HG03175 (cell line): ENCODE results near the gene RIC1.
"Not testable (repeated sequence)": the region's sequence is repeated elsewhere in the genome, so short reads cannot be mapped to it uniquely, and the experiment has no call there.

Source experiments
- ATAC-seq: cut with Tn5 transposase; IDR thresholded peaks from one replicate; pipeline ENCODE4 v1.9.1; 2021; ENCODE audit warnings: mild to moderate bottlenecking, moderate library complexity; ENCODE audit not compliant: unreplicated experiment

The RIC1 gene

DNA sequence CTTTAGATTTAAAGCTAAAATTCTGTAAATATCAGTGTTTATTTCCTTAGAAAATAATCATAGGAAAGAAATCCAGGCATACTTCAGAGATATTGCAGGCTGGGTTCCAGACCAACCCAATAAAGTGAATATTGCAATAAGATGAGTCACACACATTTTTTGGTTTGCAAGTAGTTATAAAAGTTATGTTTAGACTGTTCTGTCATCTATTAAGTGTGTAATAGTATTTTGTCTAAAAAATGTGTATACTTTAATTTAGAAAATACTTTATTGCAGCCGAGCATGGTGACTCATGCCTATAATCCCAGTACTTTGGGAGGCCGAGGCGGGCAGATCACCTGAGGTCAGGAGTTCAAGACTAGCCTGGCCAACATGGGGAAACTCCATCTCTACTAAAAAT lies 6.9 kb upstream of the RIC1 start:
- ATAC-seq = no peak

DNA sequence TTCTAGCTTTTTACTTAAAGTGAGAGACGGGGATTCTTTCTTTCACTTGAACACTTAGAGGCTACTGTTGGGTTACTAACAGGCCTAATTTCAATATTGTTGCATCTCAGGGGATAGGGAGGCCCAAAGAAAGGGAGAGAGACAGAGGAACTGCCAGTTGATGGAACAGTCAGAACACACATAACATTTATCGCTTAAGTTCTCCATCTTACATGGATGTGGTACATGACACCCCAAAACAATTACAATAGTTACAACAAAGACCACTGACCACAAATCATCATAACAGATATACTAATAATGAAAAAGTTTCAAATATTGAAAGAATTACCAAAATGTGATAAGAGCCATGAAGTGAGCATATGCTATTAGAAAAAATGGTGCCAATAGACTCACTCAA lies 4.3 kb upstream of the RIC1 start:
- peak; percentile 11 for ATAC-seq

DNA sequence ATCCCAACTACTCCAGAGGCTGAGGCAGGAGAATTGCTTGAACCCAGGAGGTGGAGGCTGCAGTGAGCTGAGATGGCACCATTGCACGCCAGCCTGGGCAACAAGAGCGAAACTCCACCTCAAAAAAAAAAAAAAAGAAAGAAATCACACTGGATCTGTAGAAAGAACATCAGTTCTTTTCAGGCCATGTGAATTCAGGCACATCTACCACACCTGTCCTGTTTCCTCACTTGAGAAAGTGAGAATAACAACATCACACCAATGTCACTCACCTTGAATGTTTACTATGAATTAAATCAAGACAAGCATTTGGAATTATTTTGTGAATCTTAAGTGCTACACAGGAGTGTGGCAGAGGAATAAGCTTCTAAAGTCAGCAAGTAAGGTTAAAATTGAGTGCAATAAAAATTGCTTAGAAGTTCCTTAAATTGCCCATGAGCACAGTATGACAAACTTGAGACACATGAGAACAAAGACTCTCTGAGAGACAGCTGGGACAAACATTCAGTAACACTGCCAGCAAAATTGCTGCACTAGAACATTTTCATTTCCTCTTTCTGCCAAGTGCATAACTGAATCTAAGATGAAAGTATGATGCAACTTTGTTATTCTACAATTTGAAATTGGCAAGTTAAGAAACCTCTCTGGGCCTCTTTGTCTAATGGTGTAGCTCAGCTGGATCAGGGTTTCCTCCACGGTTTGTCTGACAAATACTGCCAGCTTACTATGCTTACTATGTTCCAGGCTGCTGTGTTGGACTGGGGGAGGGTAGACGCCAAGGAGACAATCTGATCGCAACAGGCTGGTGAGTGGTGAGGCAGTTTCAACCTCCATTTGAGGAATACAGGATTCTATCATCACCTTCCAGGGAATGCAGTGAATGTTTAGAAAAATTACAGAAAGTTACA lies 1.9 kb upstream of the RIC1 start:
- peak; percentile 52 for ATAC-seq

DNA sequence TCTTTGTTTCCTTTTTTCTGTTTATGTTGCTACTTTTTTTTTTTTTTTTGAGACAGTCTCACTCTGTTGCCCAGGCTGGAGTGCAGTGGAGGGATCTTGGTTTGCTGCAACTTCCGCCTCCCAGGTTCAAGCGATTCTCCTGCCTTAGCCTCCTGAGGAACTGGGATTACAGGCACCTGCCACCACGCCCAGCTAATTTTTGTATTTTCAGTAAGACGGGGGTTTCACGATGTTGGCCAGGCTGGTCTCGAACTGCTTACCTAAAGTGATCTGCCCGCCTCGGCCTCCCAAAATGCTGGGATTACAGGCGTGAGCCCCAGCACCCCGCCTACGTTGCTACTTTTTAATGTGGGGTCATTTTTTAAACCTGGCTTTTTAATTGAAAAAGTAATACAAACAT lies 1.2 kb upstream of the RIC1 start:
- ATAC-seq = not testable (repeated sequence)

DNA sequence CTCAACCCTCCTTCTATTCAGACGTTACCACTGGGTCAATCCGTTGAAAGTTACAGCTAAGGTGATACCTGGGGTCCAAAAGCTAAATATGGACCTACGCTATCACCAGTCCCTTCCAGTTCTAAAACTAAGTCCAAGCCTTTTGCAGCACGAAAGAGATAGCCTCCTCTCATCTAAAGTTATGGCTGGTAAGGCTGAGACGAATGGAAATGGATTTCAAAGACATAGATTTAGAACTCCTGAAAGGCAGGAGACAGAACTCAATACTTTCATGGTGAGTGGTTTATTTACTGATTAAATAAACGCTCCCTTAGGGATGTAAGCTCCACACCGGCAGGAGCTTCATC lies 751 bp upstream of the RIC1 start:
- no peak for ATAC-seq

DNA sequence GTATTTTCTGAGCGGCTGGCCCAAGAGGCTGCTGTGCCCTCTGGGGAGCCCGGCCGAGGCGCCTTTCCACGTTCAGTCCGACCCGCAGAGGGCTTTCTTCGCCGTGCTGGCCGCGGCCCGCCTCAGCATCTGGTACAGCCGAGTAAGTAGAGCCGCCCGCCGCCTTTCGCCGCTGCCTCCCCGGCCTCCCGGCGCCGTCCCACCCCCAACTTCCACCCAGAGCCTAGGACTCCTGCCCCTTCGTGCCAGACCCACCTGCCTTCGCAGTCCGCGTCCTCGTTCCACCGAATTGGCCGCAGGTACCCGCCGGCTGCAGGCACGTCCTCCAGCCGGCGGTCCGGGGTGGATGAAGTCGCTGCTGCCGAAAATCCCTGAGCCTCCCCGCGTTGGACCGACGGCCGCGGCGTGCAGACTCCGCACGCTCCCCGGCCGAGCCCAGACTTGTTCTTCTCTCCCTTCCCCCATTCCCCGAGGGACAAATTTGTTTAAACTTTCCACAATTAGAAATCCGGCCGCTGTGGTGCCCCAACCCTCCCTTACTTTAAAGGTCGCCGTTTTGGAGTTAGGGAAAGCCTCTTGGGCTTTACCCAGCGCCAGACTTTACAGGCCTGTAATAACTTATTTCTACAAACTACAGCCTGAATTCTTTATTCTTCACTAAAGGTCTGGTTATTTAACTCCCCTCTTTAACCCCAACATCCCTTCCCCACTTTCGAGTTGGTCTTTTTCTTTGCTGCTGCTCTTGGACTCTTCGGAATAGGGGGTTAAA lies 589 bp downstream of the RIC1 start:
- ATAC-seq = peak; percentile 3

DNA sequence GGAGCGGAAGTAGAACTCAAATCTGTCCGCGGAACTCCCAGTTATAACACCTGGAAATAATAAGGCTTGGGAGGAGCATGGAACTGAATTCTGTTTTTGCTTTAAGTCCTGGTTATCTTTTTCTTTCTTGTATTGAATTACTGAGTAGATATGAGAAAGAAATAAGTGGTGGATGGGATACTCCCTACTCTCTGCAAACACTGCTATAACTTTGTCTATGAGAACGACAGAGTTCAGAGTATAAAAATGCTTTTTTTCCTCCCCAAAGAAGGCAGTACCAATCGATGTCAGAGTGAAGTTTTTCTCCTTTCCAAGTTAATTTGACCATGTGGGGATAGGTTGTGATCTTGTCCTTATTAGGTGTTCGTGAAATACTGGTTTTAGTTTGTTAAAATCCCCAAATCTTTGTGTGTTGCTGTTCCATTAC lies 1.2 kb downstream of the RIC1 start:
- ATAC-seq = no peak

DNA sequence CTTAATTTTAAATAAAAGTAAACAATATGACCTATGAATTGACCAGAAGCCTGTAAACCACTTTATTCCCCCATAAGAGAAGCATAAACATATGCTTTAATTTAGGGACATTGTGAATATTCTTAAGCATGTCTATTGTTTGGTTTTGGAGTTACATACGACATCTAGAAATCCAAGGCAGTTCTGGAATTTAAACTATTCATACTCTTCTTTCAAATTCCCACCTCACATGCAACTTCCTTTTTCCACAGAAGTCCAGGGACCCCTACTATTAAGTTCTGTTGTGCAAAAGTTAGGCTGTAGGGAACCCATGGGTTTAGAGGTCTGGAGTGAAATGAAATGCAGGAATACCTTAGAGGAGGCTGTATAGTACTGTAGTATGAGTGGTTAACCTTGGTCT lies 2.1 kb downstream of the RIC1 start:
- no peak for ATAC-seq

DNA sequence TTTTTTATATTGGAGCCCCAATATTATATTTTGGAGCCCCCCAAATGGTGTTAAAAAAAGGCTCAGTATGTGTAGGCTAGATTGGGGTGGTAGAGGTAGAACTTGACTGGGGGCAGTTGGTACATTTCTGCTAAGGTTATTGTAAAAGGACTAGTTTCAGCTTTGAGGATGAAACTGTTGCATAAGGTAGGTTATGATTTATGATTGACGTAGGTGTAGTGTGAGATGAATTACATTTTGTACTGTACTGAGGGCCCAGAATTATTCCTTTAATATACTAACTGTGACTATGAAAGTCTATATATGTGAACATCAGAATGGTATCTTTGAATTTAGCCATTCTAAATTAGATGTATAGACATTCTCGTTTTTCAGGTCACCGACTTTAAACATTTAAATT lies 3.6 kb downstream of the RIC1 start:
- no peak for ATAC-seq

DNA sequence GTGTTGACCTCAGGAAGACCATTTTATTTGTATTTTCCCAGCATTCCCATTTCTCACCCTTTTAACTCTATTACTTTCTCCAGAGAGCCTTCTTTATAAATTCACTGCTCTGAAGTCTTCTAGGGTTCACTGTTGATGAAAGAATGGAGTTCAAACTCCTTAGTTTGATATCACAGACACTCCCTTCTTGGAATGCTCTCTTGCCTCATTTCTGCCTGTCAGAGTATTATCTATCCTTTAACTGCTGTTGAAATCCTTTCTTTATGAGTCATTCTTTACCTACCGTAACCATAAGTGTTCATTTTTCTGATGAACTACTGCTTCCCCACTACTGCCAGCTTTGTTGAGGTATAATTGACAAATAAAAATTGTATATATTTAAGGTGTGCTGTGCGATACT lies 4.3 kb downstream of the RIC1 start:
- no peak for ATAC-seq

DNA sequence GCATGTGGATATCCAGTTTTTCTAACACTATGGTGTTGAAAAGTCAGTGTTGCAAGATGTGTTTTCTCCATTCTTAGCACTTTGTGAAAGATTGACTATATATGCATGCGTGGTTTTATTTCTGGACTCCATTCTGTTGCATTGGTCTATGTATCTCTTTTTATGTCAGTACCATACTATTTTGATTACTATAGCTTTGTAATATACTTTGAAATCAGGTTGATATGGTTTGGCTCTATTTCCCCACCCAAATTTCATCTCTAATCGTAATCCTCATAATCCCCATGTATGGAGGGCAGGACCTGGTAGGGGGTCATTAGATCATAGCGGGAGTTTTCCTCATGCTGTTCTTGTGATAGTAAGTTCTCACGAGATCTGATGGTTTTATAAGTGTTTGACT lies 6.5 kb downstream of the RIC1 start:
- ATAC-seq = no peak

DNA sequence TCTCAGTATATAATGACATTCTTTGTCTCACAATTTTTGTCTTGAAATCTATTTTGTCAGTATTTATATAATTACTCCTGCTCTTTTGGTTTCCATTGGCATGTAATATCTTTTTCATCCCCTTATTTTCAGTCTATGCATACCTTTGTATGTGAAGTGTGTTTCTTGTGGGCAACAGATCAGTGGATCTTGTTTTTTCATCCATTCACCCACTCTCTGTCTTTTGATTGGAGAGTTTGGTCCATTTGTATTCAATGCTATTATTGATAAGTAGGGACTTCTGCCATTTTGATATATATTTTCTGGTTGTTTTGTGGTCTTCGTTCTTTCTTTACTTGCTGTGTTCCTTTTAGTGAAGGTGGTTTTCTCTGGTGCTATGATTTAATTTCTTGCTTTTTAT lies 10.9 kb downstream of the RIC1 start:
- no peak for ATAC-seq

DNA sequence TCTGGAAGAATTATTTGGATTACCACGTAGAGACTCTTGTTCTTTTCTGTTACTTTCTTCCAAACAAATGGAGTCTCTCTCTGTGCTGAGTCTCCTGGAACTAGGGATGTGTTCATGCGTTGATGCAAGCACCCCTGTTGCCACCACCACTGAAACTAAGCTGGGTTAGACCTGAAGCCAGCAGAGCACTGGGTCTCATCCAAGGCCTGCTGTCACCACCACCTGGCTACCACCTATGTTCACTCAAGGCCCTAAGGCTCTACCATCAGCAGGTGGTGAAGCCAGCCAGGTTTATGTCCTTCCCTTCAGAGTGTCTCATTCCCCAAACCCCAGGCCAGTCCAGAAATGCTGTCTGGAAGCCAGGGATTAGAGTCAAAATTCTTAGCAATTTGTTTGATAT lies 13.3 kb downstream of the RIC1 start:
- ATAC-seq = no peak

DNA sequence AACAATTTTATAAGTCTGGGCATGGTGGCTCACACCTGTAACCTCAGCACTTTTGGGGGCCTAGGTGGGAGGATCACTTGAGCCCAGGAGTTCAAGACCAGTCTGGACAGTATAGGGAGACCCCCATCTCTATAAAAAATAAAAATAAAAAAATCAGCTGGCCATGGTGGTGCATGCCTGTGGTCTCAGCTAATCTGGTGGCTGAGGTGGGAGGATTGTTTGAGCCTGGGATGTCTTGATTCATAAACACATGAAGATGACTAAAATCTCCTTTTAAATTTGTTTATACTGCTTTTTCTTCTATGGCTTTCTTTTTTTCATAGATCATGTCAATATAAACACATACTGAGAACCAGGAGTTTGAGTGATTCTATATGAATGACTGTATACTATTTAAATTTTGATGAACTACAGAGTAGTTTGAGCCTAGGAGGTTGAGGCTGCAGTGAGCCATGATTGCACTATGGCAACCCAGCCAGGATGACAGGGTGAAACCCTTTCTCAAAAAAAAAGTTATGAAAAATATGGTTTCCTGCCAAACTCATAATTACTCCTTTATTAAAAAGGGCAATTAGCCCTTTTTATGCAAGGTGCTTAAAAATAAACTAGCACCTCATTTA lies 14.2 kb downstream of the RIC1 start:
- ATAC-seq = no peak

DNA sequence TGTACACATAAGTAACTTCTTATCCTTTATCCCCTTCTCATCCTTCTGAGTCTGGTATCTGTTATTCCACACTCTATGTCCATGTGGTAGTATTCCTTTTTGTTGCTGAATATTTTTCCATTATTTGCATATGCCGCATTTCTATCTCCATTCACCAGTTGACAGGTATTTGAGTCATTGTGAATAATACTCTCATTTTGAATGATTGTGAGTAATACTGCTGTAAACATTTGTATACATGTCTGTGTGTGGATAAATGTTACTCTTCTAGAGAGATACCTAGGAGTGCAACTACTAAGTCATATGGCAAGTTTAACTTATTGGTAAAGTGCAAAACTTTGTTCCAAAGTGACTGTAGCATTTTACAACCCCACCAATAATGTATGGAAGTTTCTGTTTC lies 15.6 kb downstream of the RIC1 start:
- ATAC-seq = no peak

DNA sequence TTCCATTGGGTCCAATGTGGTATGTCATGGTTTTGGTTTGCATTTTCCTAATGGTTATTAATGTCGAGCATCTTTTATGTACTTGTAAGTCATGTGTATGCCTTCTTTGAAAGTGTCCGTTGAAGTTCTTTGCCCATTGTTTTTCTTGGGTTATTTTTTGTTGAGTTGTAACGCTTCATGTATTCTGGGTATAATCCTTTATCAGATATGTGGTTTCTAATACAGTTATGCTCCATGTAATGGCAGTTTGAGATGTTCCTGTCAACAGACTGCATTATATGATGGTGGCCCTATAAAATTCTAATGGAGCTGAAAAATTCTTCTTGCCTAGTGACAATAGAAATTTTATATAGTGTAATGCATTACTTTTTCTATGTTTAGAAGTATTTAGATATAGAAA lies 17.2 kb downstream of the RIC1 start:
- no peak for ATAC-seq

DNA sequence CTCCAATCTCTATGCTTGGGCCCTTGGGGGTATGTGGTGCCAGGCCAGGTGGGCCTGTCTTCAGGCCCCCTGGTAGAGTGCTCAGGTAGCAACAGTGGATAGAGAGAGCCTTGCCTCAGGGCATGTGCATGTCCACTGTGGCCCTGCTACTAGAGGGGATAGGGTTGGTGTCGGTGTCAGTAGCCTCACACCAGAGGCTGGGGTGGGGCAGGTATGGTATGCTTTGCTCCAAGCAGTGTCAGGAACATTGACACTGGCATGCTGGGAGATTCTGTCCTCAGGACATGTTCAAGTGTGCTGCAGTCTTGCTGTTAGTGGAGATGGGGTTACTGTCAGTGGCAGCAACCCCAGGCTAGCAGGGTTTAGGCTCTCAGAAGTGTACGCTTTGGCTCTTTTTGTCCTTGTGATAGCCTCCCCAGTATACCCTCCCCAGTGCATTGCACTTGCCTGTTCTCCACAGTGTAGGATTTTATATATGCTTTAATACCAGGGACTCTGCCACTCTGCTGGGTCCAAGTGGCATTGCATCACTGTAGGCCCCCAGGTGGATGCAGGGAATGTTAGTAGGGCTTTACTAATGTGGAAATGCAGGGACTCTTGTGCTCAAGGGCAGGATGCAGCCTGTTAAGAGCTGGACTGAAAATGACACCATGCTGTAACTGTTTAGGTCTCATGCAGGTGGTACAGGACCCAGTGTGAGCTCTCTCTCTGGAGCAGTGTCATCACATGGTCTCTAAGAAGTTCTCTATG lies 21.6 kb downstream of the RIC1 start:
- ATAC-seq = no peak

DNA sequence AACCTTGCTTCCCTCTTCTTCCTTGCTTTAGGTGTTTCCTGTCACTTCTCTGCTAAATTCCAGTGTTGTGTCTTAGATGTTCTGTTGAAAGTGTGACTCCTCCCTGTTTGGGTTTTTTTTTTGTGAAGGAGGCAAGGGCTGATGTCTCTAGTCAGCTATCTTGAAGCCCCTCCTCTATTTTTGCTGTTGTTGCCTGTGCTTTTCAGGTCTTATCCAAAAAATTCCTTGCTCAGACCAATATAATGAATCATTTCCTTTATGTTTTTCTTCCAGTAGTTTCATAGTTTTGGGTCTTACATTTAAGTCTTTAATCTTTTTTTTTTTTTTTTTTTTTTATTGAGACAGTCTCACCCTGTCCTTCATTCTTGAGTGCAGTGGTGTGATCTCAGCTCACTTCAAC lies 22.3 kb downstream of the RIC1 start:
- no peak for ATAC-seq

DNA sequence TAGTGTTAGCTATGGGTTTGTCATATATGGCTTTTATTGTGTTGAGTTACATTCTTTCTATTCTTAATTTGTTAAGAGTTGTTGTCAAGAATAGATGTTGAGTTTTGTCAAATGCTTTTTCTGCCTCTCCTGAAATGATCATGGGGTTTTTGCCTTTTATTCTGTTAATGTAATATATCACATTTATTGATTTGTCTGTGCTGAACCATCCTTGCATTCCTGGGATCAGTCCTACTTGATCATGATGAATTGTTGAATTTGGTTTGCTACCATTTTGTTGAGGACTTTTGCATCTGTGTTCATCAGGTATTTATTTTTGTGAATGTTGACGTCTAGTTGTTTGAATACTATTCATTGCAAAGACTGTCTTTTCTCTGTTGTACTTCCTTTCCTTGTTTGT lies 23.9 kb downstream of the RIC1 start:
- no peak for ATAC-seq

DNA sequence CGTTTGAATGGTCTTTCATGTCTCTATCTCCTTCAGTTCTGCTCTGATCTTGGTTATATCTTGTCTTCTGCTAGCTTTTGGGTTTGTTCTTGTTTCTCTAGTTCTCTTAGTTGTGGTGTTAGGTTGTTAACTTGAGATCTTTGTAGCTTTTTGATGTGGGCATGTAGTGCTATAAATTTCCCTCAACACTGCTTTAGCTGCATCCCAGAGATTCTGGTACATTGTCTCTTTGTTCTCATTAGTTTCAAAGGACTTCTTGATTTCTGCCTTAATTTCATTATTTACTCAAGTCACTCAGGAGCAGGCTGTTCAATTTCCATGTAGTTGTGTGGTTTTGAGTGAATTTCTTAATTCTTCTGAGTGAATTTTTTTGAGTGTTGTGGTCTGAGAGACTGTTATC lies 33.9 kb downstream of the RIC1 start:
- not testable (repeated sequence) for ATAC-seq

DNA sequence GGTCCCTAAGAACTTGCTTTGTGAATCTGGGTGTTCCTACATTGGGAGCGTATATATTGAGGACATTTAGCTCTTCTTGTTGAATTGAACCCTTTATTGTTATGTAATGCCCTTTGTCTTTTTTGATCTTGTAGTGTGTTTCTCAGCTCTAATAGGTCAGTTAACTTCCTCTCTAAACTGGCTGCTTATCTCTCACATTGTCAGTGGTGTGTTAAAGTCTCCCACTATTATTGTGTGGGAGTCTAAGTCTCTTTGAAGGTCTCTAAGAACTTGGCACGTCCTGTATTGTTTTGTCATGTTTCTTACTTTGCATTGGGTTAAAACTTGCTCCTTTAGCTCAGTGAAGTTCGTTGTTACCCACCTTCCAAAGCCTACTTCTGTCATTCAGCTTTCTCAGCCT lies 36.2 kb downstream of the RIC1 start:
- ATAC-seq = no peak
